Activated T-cell treated with anti-CD3 and anti-CD28 coated beads, Interleukin-2, amount 50 U/mL, for 24 hours (primary cell): ENCODE data around the gene PLXNB1.

Experiments used
- DNase-seq: peaks from one replicate; pipeline ENCODE4 v3.0.0-alpha.2; 2020
- H3K27ac Mint-ChIP-seq: 2 replicates; pipeline ENCODE4 v1.8.0; 2020; ENCODE audit warnings: mild to moderate bottlenecking, mixed read lengths
- H3K27me3 Mint-ChIP-seq: 2 replicates; pipeline ENCODE4 v1.8.0; 2020; ENCODE audit warnings: mixed read lengths
- H3K36me3 Mint-ChIP-seq: 2 replicates; pipeline ENCODE4 v1.8.0; 2020; ENCODE audit warnings: low read depth, mixed read lengths
- H3K4me1 Mint-ChIP-seq: 2 replicates; pipeline ENCODE4 v1.8.0; 2020; ENCODE audit warnings: low read depth, mixed read lengths
- H3K4me3 Mint-ChIP-seq: 2 replicates; pipeline ENCODE4 v1.8.0; 2020; ENCODE audit warnings: mild to moderate bottlenecking, moderate library complexity, mixed read lengths
- H3K9me3 Mint-ChIP-seq: 2 replicates; pipeline ENCODE4 v1.8.0; 2020; ENCODE audit warnings: mixed read lengths

Gene PLXNB1

DNA sequence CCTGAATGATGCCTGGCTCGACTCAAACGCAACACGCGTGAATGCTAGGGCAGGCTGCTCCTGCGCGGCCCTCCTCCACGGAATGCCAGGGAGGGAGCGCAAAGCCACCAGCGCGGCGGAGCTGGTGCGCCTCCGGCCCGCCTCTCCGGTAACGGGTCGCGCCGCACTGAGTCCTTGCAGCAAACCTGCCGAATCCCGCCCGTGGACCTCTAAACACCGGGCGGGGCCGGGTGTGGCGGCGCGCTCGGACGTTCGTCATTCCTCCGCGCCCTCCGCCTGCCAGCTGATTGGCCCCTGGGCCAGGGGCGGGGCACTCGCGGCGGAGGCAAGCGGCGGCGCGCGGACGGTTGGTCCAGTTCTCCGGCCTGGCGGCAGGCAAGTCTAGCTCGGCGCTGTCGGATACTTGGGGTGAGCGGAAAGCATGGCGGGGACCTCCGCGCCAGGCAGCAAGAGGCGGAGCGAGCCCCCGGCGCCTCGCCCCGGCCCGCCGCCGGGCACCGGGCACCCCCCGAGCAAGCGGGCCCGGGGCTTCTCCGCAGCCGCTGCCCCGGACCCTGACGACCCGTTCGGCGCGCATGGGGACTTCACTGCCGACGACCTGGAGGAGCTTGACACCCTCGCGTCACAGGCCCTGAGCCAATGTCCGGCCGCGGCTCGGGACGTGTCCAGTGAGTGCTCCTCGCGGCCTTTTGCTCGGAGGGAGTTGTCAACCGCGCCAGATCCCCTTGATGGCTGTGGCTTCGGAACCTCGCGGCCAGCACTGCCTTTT, 16.7 kb upstream of the PLXNB1 start, which contains the start of gene ATRIP:
Gene ATRIP, plus strand, starts transcription at position 313 of the 769 bp plus-strand sequence. Its CDS starts 109 bp downstream, at position 422.
- no peaks in the 10 kb centered on the region for H3K27me3 Mint-ChIP-seq
- H3K9me3 Mint-ChIP-seq = no peaks in the 10 kb centered on the region
- peak within 1 kb of the TSS; percentile 89 for H3K4me3 Mint-ChIP-seq
- H3K27ac Mint-ChIP-seq = peak within 1 kb of the TSS; percentile 92
- peak; percentile 93 for DNase-seq
- H3K4me1 Mint-ChIP-seq = peaks cover 54% of the 10 kb centered on the region
- H3K36me3 Mint-ChIP-seq = peaks cover 87% of the 10 kb centered on the region

GRCh38 chr3:48446043-48446424, 16.1 kb upstream of the PLXNB1 start:
- DNase-seq = no peak
- peak overlapping the region; percentile 89 for H3K27ac Mint-ChIP-seq
- H3K36me3 Mint-ChIP-seq = peaks cover 87% of the 10 kb centered on the region
- H3K4me1 Mint-ChIP-seq = peaks cover 56% of the 10 kb centered on the region
- no peaks in the 10 kb centered on the region for H3K27me3 Mint-ChIP-seq
- peak overlapping the region; percentile 89 for H3K4me3 Mint-ChIP-seq
- H3K9me3 Mint-ChIP-seq = no peaks in the 10 kb centered on the region

DNA sequence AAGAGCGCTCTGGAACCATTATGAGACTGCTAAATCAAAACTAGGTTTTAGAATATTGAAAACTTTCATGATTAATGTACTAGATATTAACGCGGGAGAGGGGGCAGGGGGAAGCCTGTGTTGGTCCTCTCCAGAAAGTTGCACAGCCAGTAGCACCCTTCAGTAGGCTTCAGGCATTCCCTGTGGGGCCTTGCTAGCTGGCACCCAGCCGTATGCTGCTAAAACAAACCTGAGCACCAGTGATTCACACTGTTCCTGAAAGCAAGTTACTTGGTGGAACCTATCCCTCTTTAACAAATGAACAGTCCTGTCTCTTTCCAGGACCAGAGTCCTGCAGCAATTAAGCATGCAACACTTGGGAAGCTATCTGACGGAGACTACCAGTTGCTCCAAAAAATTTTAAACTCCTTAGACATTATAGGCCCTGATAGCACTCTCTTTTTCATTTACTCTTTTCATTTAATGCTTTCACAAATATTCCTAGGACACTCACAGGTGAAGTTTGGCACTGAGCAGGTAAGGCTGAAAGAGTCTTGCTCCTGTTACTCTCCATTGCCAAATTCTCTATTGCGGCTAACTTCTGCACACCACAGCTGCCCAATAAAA, 15.5 kb upstream of the PLXNB1 start:
- Mint-ChIP-seq H3K9me3 (no peaks in the 10 kb centered on the region), H3K4me3 (peak overlapping the region; percentile 89), H3K4me1 (peaks cover 56% of the 10 kb centered on the region), H3K27ac (peak overlapping the region; percentile 89), H3K27me3 (no peaks in the 10 kb centered on the region), H3K36me3 (peaks cover 89% of the 10 kb centered on the region)
- DNase-seq = no peak

DNA sequence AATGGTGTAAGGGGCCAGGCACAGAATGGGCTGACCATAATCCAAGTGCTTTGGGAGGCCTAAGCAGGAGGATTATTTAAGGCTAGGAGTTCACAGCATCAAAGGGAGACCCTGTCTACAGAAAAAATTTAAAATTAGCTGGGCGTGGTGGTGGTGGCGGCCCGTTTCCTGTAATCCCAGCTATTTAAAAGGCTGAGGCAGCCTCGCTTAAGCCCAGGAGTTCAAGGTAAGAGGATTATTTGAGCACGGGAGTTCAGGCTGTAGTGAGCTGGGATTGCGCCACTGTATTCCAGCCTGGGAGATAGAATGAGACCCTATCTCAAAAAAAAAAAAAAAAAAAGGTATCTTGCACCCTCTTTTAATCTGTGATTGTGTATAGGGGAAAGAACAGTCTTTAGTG, 12.1 kb upstream of the PLXNB1 start:
- Mint-ChIP-seq H3K9me3 (no peaks in the 10 kb centered on the region), H3K27me3 (no peaks in the 10 kb centered on the region), H3K36me3 (peaks cover 68% of the 10 kb centered on the region), H3K4me1 (peaks cover 51% of the 10 kb centered on the region), H3K4me3 (peak overlapping the region; percentile 94), H3K27ac (peak overlapping the region; percentile 97)
- no peak for DNase-seq

DNA sequence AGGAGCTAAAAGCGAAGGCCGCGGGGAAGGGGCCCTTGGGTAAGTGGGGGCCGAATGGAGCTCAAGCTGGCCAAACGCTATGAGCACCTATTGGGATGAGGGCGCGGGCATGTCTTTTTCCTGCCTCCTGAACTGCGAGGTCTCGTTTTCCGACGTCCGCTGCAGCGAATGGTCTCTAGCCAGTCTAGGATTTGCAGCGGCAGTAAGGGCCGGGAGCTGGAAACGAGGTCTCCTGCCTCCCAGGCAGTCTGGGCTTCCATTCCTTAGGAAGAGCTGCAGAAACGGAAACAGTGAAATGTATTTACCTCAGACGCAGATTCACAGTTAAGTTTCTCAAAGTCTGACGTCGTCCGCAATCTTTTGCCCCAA, 10.7 kb upstream of the PLXNB1 start:
- H3K4me1 Mint-ChIP-seq = peaks cover 42% of the 10 kb centered on the region
- no peaks in the 10 kb centered on the region for H3K27me3 Mint-ChIP-seq
- peaks cover 57% of the 10 kb centered on the region for H3K36me3 Mint-ChIP-seq
- no peak for DNase-seq
- peak overlapping the region; percentile 97 for H3K27ac Mint-ChIP-seq
- H3K4me3 Mint-ChIP-seq = peak overlapping the region; percentile 94
- H3K9me3 Mint-ChIP-seq = no peaks in the 10 kb centered on the region

- Mint-ChIP-seq H3K36me3 (peaks cover 55% of the 10 kb centered on the region), H3K9me3 (no peaks in the 10 kb centered on the region), H3K27me3 (no peaks in the 10 kb centered on the region), H3K27ac (peak within 1 kb of the TSS; percentile 97), H3K4me1 (peaks cover 40% of the 10 kb centered on the region), H3K4me3 (peak within 1 kb of the TSS; percentile 94)
- peak; percentile 99 for DNase-seq
Observed at GRCh38 chr3:48439820-48440589, 10.1 kb upstream of the PLXNB1 start, which contains the start of the genes CCDC51 and TMA7. Gene CCDC51, minus strand, starts transcription at chr3:48440119. Its CDS starts 4,991 bp downstream, at chr3:48435128. Gene TMA7, plus strand, starts transcription at chr3:48440257. Its CDS starts 40 bp downstream, at chr3:48440297.

GRCh38 chr3:48437812-48438211, 7.9 kb upstream of the PLXNB1 start:
- H3K27ac Mint-ChIP-seq = no peak overlapping the region
- H3K4me1 Mint-ChIP-seq = peaks cover 38% of the 10 kb centered on the region
- no peaks in the 10 kb centered on the region for H3K9me3 Mint-ChIP-seq
- no peaks in the 10 kb centered on the region for H3K27me3 Mint-ChIP-seq
- DNase-seq = no peak
- peaks cover 54% of the 10 kb centered on the region for H3K36me3 Mint-ChIP-seq
- H3K4me3 Mint-ChIP-seq = no peak overlapping the region

- H3K27me3 Mint-ChIP-seq = no peaks in the 10 kb centered on the region
- peaks cover 31% of the 10 kb centered on the region for H3K4me1 Mint-ChIP-seq
- DNase-seq = no peak
- no peaks in the 10 kb centered on the region for H3K9me3 Mint-ChIP-seq
- H3K36me3 Mint-ChIP-seq = peaks cover 54% of the 10 kb centered on the region
- no peak overlapping the region for H3K4me3 Mint-ChIP-seq
- H3K27ac Mint-ChIP-seq = no peak overlapping the region
Observed at GRCh38 chr3:48436855-48437254, 7.0 kb upstream of the PLXNB1 start.

DNA sequence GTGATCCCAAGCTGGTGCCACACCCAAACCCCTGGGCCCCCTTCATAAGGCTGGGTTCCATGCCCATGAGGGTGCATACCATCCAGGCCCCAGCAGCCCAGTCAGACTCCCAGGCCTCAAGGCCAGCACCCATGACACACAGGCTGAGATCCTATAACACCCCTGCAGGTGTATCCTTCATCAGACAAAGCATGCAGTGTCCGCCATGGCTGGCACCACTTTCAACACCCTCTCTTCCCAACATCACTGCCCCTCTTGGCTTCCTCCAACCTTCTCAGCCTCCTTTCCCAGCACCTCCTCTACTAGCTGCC, 6.5 kb upstream of the PLXNB1 start:
- Mint-ChIP-seq H3K36me3 (peaks cover 54% of the 10 kb centered on the region), H3K27me3 (no peaks in the 10 kb centered on the region), H3K27ac (no peak overlapping the region), H3K4me3 (no peak overlapping the region), H3K9me3 (no peaks in the 10 kb centered on the region), H3K4me1 (peaks cover 26% of the 10 kb centered on the region)
- no peak for DNase-seq

- Mint-ChIP-seq H3K4me1 (peaks cover 26% of the 10 kb centered on the region), H3K9me3 (no peaks in the 10 kb centered on the region), H3K36me3 (peaks cover 55% of the 10 kb centered on the region), H3K27me3 (no peaks in the 10 kb centered on the region), H3K27ac (no peak overlapping the region), H3K4me3 (no peak overlapping the region)
- peak; percentile 88 for DNase-seq
Observed at GRCh38 chr3:48435774-48436476, 6.0 kb upstream of the PLXNB1 start.

DNA sequence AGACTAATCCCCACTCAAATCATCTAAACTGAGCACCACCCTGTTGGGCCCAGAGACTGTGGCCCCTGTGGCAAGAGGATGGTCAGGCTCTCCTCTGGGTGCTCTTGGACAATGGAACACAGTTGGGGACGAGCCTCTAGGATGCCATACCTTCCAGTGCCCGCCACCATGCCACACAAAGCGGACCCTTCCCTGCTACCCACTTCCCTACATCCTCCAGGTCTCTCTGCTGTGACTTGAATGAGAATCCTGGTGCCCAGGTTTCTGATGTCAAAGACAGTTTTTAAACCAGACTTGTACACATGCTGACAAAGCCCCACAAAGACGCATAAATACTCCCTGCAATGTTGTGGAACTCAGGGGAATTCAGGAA, 5.3 kb upstream of the PLXNB1 start:
- Mint-ChIP-seq H3K27me3 (no peaks in the 10 kb centered on the region), H3K9me3 (no peaks in the 10 kb centered on the region), H3K27ac (peak overlapping the region; percentile 2), H3K4me3 (no peak overlapping the region), H3K4me1 (peaks cover 30% of the 10 kb centered on the region), H3K36me3 (peaks cover 52% of the 10 kb centered on the region)
- DNase-seq = no peak

DNA sequence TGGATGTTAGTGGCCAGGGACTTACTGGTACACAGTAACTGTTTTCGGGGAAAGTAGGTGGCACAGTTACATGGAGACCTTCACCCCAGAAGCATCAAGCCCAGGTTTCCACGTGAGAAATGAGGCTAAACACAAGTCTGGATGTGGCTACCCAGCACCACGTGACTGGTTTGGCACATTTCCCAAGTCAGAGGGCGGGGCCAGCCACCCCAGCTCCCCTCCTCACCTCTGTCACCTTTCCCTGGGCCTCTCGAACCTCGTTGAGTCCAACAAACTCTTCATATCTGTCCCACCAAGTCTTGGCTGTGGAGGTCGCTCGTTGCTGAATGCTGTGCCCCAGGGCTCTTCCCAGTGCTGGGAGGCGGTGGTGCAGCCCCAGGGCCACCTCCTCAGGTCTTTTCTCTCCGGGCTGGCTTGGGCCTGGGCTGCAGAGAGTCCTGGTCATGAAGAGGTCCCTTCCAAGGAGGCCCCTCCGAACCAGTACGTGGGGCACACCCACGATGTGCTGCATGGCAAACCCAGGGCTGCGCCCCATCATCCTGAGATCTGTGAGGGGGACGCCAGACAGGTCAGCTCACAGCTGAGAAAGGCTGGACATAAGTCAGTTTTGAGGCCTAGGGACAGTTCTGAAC, 4.8 kb upstream of the PLXNB1 start:
- Mint-ChIP-seq H3K4me3 (no peak overlapping the region), H3K36me3 (peaks cover 47% of the 10 kb centered on the region), H3K4me1 (peaks cover 31% of the 10 kb centered on the region), H3K27me3 (no peaks in the 10 kb centered on the region), H3K27ac (no peak overlapping the region), H3K9me3 (no peaks in the 10 kb centered on the region)
- DNase-seq = no peak

DNA sequence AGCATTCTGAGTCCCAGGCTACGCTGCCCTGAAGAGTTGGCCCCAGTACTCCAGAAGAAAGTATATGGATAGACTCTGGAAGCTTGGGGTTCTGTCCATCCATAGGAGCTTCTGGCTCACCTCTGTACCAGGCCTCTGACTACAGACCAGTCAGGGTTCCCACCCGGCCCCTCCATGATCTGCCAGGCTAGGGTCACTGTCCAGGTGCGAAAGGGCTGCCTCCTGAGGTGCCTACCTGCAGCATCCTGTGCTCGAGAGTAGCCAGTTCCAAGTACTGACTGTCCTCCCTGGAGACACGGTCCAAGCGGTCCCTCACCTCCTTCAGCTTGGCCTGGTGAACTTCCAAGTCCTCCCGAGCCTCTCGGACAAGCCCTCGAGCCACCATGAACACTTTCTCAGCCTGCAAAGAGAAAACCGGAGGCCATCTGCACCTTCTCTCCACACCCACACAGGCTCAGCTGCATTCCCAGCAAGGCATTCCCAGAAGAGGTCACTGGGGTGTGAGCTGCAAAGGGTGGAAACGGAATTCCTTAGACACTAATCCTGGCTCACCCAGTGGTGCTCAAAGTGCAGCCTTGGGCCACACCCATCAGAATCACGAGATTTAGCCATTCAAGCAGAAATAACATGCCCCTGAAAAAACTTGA, 3.7 kb upstream of the PLXNB1 start:
- H3K9me3 Mint-ChIP-seq = no peaks in the 10 kb centered on the region
- H3K36me3 Mint-ChIP-seq = peaks cover 46% of the 10 kb centered on the region
- peaks cover 25% of the 10 kb centered on the region for H3K4me1 Mint-ChIP-seq
- DNase-seq = no peak
- H3K27ac Mint-ChIP-seq = no peak overlapping the region
- H3K27me3 Mint-ChIP-seq = no peaks in the 10 kb centered on the region
- H3K4me3 Mint-ChIP-seq = no peak overlapping the region
